HG02763 (cell line): Measurements from ENCODE around the gene R3HDM1.
"Not testable (repeated sequence)": the region's sequence is repeated elsewhere in the genome, so short reads cannot be mapped to it uniquely, and the experiment has no call there.

ENCODE experiments used
- ATAC-seq: cut with Tn5 transposase; IDR thresholded peaks from one replicate; pipeline ENCODE4 v1.9.1; 2021; ENCODE audit warnings: mild to moderate bottlenecking, moderate library complexity; ENCODE audit not compliant: unreplicated experiment

R3HDM1 gene

DNA sequence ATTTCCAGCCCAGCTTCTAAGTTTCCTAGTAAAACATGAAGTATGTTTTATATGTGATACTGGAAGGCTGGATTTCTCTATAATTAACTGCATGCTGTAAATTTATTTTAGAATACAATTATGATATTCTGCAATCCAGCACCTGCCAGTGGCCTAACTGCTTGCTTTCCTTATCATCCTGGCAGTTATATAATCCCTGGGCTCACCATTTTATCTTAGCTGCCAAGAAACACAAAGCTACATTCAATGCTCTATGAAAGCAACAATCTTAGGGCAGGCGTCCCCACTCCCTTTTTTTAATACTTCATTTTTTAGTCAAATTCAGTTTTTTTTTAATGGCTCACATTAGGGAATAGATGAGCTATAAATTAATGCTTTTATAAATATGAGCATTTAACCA is 172.0 kb downstream of the R3HDM1 start:
- no peak for ATAC-seq

DNA sequence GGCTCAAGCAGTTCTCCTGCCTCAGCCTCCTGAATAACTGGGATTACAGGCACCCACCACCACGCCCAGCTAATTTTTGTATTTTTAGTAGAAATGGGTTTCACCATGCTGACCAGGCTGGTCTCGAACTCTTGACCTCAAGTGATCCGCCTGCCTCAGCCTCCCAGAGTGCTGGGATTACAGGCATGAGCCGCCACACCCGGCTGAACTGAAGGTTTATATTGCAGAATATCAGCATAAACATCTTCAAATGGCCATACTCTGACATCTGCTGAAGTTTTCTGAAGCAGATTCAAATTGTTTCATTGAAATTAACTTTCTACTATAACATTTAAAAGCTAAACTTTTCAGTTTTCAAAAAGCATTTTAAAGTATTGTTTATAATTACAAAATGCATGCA is 172.8 kb downstream of the R3HDM1 start:
- not testable (repeated sequence) for ATAC-seq

DNA sequence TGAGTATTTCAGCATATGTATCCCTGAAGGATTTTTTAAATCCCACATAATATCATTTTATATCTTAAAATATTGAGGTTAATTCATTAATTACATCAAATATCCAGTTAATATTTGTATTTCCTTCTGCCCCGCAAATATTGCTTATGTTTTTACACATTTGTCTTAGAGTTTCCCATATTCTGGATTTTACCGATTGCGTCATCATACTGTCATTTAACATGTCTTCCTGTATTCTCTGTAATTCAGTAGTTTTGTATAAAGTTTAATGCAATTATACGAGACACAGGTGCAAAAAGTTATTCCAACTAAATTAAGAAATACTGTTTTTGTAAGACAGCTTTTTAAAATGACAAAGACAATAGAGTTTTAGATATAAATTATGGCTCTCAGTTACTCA is 176.9 kb downstream of the R3HDM1 start:
- no peak for ATAC-seq

DNA sequence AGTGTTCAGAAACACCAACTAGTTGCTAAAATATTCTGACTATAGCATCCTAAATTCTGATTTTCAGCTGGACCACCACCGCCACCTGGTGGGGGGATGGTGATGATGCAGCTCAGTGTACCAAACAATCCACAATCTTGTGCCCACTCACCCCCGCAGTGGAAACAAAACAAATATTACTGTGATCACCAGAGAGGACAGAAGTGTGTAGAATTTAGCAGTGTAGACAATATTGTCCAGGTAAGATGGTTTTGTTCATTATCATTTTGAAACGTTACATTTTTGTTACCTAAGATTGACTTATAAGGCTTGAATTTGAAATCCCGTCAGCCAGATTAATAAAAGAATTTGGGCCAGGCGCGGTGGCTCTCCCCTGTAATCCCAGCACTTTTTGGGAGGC is 178.7 kb downstream of the R3HDM1 start:
- ATAC-seq, result peak; percentile 79

DNA sequence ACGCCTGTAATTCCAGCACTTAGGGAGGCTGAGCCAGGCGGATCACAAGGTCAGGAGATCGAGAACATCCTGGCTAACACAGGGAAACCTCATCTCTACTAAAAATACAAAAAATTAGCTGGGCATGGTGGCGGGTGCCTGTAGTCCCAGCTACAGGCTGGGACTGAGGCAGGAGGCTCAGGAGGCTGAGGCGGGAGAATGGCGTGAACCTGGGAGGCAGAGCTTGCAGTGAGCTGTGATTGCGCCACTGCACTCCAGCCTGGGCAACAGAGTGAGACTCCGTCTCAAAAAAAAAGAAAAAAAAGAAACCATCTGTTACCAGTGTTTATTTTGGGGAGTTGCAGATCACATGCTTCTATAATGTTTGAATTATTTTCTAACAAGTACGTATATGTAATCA is 183.8 kb downstream of the R3HDM1 start:
- ATAC-seq, result not testable (repeated sequence)

DNA sequence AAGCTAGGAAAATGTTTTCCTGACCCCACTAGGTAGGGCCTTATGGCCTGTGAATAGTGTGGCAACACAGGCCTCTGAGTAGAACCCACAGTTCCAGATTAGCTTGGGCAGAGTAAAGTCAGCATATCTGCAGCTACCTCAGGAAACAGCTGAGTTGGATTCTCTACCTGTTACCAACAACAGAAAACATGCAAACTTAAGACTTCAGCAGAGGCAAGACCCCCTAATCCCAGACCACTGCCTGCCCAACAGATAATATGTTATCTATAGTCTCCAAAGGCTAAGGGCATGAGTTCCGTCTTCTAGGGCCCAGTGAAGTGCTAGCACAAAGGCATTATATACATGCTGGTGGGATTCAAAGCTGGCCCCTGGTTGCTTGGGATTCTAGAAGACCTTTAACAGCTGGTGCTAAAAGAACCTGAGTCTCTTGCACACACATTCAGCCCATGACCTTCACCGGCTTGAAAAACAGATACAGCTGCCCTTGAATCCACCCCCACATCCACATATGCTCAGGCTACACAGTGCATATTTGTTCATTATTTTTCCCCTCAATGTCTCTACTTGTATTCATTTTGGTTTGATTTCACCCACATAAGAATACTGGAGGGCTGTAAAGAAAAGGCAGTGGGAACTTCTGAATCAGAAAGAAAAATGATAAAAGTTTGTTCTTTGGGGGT is 196.9 kb downstream of the R3HDM1 start:
- no peak for ATAC-seq

DNA sequence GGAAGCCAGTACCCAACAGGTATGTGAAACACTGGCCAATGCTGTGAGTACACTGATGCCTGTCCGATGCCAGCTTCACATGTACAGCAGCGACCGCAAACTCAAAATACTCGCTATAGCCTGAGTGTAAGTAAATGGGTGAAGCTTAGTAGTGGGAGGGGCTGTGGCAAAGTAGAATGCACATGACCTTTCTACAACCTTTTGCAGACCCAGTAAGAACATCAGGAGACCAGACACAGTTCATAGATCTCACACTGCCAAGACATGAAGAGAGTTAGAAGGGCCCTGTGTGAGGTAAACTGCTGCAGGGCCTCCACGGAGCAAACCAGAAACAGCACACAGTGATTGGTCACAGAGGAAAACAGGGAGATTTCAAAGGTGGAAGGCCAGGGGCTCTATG is 201.3 kb downstream of the R3HDM1 start:
- no peak for ATAC-seq

DNA sequence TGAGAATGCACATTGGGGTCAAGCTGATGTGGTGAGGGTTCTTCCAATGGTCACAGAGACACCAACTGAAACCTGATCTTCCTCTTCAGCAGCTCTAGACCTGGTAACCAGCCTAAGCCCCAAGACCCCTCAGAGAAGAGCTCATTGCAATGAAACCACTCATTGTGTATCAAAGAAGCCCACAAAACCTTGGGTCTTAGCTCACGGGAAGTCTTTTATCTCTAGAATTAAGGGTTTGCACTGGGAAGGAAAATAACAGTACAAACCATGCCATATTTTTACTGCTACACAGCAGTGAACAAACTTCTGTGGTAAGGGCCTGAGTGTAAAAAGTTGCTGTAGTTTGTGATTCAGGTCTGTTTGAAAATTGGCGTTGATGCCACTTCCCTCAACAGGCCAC is 201.8 kb downstream of the R3HDM1 start:
- no peak for ATAC-seq

DNA sequence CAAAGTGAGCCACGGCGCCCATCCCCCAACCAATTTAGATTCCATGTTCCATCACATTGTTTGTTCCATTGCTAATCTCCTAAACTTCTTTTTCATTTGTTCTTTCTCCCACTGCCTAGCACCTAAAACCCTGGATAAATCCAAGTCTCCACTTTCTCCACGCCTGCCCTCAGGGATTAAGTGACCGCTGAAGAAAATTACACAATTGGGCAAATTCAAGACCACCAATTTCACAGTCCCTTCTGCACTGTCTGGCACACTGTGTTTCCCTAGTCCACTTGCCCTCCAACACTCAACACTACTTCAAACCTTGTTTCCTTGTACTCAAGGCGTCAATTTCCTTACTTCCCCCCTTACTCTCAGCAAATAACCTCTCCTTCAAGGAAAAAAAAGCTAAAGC is 205.3 kb downstream of the R3HDM1 start:
- ATAC-seq, result no peak

DNA sequence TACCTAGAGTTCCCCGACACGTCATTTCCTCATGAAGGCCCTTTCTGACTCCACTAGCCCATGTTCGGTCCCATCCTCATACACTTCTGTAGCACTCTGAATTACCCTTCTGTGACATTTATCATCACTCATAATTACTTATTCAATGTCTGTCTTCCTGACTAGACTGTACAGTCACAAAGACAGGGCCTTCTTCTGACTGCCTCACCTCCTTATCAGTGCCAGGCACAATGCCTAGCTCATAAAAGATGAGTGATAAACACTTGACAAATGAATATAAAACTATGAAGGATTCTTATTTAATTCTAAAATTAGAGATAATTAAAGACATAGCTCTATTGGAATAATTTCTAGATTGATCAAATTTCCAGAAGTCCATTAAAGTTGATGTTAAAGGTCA is 208.9 kb downstream of the R3HDM1 start:
- ATAC-seq, result no peak

DNA sequence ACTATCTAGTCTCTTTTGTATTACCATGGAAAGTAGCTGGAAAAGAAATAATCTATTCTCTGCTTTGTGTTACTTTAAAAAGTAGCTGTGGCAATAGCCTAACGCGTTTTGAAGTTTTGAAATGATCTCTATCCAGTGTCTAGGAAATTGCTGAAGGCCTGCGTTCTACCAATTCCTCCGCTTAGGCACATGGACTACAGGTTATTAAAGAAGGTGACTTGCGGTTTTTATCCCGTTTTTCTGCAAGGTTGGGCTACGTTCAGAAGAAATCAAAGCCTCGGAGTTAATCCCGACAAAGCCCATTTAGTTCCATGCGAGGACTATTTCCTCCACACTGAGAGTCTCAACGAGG is 209.7 kb downstream of the R3HDM1 start:
- no peak for ATAC-seq

DNA sequence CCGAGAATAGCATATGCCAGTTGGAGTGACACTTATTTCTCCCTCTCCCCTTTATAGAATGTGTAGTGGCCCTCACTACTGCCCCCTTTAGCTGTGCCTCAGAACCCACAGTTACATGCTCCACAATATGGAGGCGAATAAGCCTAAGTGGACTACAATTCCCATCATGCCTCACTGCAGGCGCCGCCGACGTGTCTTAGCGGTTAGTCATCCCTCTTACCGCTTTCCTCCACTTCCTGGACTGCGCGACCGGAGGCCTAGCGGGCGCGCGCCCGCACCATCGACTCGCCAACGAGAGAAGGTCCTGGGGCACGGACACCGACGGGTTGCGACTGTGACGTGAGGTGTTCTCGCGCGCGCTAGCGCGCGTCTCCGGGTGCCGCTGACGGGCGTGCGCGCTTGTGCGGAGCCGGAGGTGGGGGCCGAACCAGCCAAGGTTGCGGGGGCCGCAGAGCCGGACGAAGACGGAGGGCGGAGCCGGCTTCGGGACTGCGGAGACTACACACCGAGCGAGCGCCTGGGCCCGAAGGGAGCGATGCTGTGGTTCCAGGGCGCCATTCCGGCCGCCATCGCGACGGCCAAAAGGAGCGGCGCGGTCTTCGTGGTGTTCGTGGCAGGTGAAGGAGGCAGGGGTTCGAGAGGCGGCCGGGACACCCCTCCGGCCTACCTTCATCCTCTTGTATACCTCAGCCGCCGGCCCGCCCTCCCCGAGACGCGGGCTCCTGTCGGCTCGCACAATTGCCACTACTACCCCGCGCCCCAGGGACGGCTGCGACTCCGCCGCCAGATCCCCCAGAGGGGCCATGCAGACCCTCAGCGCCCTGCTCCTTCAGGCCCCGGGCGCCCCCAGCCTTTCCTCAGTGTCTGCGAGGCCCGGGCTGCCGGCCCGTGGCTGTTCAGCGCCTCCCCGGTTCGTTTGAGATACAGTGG is 210.4 kb downstream of the R3HDM1 start, which contains the start of gene UBXN4:
Gene UBXN4, plus strand, starts transcription at position 461 of the 930 bp plus-strand sequence. Its CDS starts 75 bp downstream, at position 536.
- ATAC-seq, result peak; percentile 93

DNA sequence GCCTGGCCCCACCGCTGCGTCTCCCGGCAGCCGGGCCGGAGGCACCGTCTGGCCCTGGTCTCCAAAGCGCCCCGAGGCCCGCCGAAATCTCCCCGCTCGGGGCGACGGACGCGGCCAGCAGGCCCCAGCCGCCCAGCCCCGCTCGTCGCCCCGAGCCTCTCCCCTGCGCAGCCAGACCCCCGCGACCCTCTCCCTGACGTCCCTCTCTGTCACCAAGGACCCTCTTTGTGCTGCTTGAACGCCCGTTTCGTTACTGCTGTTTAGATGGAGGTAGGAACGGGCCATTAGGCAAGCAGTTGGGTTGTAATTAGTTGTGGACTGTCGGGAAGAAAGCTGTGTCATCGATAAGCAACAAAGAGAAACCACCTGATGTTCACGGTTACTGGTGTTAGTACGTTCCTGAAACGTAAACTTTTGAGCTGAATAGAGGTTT is 211.1 kb downstream of the R3HDM1 start:
- ATAC-seq, result peak; percentile 22

DNA sequence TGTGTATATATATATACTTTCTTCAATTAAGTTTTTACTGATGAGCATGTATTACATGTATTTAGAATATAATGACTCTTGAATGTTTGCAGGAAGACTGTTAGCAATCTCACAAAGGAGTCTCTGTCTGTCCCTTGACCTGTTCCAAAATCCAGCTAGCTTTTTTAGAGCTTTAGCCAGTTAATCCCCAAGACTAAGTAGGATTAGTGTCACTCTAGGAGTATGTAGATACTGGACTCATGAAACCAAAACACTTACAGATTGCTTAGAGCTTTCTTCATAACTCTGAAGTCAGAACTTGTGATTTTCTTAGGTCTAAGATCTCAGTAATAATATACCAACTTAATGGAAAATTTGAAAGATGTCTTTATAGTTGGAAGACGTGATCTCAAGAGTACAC is 212.6 kb downstream of the R3HDM1 start:
- no peak for ATAC-seq

DNA sequence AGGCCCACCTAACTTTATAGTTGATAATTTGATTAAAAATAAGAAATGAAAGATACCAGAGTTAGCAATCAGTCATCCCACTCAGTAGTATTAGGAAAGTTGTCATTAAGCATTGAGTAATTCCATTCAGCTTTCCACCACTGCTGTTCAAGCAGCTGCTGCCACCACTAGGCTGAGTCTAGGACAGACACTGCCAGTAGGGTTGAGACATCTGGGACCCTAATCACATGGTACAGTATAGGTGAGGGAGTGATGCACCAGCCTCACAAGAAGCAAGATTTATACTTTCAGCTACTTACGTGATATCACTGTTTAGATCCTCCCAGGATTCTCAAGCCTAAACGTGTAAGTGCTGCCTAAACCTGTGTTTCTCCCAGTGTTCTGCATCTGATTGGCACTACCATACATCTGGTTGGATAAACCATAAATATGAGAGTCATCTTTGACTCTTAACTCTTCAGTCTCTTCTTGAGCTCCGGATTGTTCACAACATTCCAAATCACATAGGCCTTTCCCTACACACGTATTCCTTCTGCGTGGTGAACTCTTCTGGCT is 213.6 kb downstream of the R3HDM1 start:
- ATAC-seq, result no peak

DNA sequence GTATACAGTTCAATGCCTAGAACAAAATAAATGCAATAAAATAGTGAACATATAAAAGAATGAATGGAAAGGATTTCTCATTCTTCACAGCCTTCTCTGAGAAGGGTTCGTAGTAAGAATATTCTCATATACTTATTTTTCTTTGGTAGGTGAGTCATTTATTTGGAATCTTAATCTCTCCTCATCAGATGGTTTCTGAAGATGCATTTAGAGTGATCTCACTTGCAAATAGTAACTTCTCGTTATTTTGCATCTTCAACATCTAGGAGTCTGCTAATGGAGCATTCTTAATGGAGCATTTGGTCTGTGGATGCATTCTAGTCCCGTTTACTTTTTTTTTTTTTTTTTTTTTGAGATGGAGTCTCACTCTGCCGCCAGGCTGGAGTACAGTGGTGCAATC is 214.3 kb downstream of the R3HDM1 start:
- ATAC-seq, result no peak

DNA sequence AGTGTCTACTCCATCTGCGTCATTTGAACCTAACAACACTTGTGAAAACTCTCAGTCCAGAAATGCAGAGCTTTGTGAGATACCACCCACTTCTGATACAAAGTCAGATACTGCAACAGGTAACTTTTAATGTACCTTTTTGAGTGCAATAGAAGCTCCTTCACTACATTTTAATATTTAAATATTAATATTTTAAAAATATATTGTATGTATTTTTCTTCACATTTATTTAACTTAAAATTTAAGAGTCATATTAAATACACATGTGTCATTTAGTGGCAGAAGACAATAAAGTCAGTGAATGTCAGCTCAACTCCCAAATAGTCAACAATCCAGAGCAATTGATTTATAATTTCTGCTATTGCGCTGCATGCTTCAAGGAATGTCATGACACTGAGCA is 224.3 kb downstream of the R3HDM1 start:
- ATAC-seq, result no peak

DNA sequence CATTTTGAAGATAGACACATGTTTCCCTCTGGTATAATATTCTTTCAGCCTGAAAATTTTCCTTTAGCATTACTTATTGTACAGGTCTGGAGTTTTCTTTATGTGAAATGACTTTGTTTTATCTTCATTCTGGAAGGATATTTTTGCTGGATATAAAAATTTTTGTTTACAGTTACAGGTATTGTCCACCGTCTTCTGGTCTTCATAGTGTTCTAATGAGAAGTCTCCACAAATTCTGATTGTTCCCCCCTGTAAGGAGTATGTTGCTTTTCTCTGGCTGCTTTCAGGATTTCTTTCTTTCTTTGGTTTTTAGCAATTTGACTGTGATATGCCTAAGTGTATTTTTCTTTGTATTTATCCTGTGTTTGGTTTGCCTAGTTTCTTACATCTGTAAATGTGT is 225.4 kb downstream of the R3HDM1 start:
- no peak for ATAC-seq

DNA sequence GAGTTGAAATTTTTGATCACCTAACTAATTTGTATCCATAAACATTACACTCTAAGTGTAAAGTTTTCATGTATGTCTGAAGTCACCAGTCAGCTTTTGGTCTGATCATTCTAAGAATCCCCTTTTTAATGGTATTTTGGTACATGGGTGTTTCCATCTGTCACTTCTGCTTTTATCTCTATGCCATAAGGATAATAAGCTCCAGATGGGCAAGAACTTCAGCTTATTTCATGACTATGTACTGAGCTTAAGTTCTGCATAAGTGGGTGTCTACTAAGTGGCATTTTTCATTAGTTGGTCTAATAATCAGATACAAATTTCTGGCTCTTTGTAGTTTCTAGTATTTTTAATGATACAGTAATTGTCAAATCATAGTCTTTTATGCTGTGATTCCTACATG is 230.7 kb downstream of the R3HDM1 start:
- no peak for ATAC-seq

DNA sequence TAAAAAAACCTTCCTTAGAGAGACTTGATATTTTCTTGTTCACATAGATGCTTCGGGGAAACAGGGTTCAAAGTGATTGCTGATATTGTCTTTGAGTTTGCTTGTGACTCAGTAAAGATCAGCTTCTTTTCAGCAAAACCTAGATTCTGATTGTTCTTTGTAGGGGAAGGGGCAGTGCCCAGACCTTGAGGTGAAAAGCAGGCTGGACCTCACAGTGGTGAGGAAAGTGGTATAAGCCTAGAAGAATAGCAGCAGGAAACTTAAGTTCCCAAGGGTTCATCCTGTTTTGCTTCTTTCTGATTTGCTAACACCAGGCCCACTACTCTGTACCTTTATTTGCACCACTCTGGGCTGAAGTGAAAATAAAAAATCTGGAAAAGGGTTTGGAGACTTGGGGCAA is 231.2 kb downstream of the R3HDM1 start:
- ATAC-seq, result no peak

DNA sequence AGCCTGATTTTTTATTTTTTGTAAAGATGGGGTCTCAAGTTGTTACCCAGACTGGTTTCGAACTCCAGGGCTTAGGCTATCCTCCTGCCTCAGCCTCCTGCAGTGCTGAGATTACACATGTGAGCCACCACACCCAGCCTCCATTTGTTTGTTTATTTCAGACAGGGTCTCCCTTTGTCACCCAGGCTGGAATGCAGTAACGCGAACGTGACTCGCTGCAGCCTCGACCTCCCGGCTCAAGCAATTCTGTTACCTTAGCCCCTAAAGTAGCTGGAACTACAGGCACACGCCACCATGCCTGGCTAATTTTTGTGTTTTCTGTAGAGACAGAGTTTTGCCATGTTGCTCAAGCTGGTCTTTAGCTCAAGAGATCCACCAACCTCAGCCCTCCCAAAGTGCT is 237.6 kb downstream of the R3HDM1 start:
- no peak for ATAC-seq

DNA sequence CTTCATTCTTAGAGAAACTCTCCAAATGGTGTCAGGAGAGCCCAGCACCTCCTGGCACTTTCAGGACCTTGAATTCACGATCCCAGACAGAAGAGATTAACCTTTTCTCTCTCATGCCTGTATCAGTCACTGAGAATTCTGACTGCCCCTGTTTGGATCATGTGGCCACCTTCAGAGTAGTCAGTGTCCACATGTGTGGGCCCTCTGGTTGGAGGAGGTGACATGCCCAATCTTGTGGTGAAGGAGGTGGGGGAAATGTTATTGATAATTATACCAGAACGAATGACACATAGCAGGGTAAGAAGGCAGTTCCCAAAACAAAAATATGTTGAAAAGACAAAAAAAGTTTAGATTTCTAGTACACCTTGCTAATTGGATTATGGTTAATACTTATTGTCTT is 242.0 kb downstream of the R3HDM1 start:
- ATAC-seq, result no peak
